WTC11 (cell line): Measurements from ENCODE around the gene SMIM28. TPM values are rescaled to one million over a fixed set of nuclear protein-coding genes. Genes with fewer than 3 reads are reported as not detected.

ENCODE experiments used
- ATAC-seq: fragments of 200-7000 bp; cut with Tn5 transposase; 2 replicates; pipeline ENCODE4 v1.10.0; 2021; ENCODE audit warnings: mild to moderate bottlenecking, moderate library complexity
- CTCF ChIA-PET: fragments of 300-600 bp; sonication (Branson Sonifier 250); formaldehyde crosslinking; loops from one replicate; lab custom pipeline; 2021; ENCODE audit warnings: antibody characterized with exemption; lab: Charles Lee
- POLR2A ChIA-PET: fragments of 350-600 bp; sonication (Branson Sonifier 250); formaldehyde crosslinking; loops from one replicate; lab custom pipeline; 2021; ENCODE audit warnings: antibody characterized with exemption; lab: Charles Lee
- DNase-seq: peaks from one replicate; pipeline ENCODE4 v3.0.0; 2021; ENCODE audit warnings: low spot score
- H3K27ac Mint-ChIP-seq: 2 replicates; pipeline ENCODE4 v1.8.0; 2021; ENCODE audit warnings: mixed read lengths
- H3K27me3 Mint-ChIP-seq: 2 replicates; pipeline ENCODE4 v1.8.0; 2021; ENCODE audit warnings: low read depth, mild to moderate bottlenecking, moderate library complexity, mixed read lengths
- H3K36me3 Mint-ChIP-seq: 2 replicates; pipeline ENCODE4 v1.8.0; 2021; ENCODE audit warnings: mixed read lengths
- H3K4me1 Mint-ChIP-seq: 2 replicates; pipeline ENCODE4 v1.8.0; 2022; ENCODE audit warnings: mixed read lengths
- H3K4me3 Mint-ChIP-seq: 2 replicates; pipeline ENCODE4 v1.8.0; 2021; ENCODE audit warnings: mild to moderate bottlenecking, moderate library complexity, mixed read lengths
- H3K9me3 Mint-ChIP-seq: 2 replicates; pipeline ENCODE4 v1.8.0; 2021; ENCODE audit warnings: mixed read lengths
- CDX4 ChIP-seq: fragments of 250-450 bp; sonication (Bioruptor Pico); IDR thresholded peaks from 2 replicates; pipeline ENCODE4 v1.9.0; 2021; ENCODE audit warnings: moderate library complexity, mild to moderate bottlenecking, inconsistent platforms, borderline replicate concordance
- ELF4 ChIP-seq: sonication (generic); formaldehyde crosslinking; IDR thresholded peaks from 2 replicates; pipeline ENCODE4 v1.8.1; 2022; ENCODE audit warnings: low read depth, mild to moderate bottlenecking, moderate library complexity, missing genetic modification reagents
- ESRRA ChIP-seq: sonication (generic); formaldehyde crosslinking; IDR thresholded peaks from 2 replicates; pipeline ENCODE4 v1.8.1; 2022; ENCODE audit warnings: mild to moderate bottlenecking, missing genetic modification reagents, borderline replicate concordance
- ETV6 ChIP-seq: sonication (generic); formaldehyde crosslinking; IDR thresholded peaks from 2 replicates; pipeline ENCODE4 v1.8.1; 2022; ENCODE audit warnings: mild to moderate bottlenecking, missing genetic modification reagents
- FOXK1 ChIP-seq: sonication (generic); formaldehyde crosslinking; IDR thresholded peaks from 2 replicates; pipeline ENCODE4 v1.8.0; 2022; ENCODE audit warnings: mild to moderate bottlenecking, moderate library complexity, missing genetic modification reagents
- FOXP1 ChIP-seq: sonication (generic); formaldehyde crosslinking; IDR thresholded peaks from 2 replicates; pipeline ENCODE4 v1.8.0; 2022; ENCODE audit warnings: missing genetic modification reagents, mild to moderate bottlenecking, moderate library complexity, borderline replicate concordance
- JUN ChIP-seq: sonication (generic); formaldehyde crosslinking; IDR thresholded peaks from 2 replicates; pipeline ENCODE4 v1.8.0; 2023; ENCODE audit warnings: mild to moderate bottlenecking, missing genetic modification reagents
- NFE2L1 ChIP-seq: sonication (generic); formaldehyde crosslinking; IDR thresholded peaks from 2 replicates; pipeline ENCODE4 v1.8.1; 2023; ENCODE audit warnings: missing genetic modification reagents
- NFYB ChIP-seq: sonication (generic); formaldehyde crosslinking; conservative IDR thresholded peaks from 2 replicates; pipeline ENCODE4 v1.8.0; 2022; ENCODE audit warnings: low read depth, missing genetic modification reagents
- TCF7 ChIP-seq: sonication (generic); formaldehyde crosslinking; IDR thresholded peaks from 2 replicates; pipeline ENCODE4 v1.8.0; 2022; ENCODE audit warnings: mild to moderate bottlenecking, low read depth, missing genetic modification reagents, moderate library complexity
- TEAD4 ChIP-seq: sonication (generic); formaldehyde crosslinking; IDR thresholded peaks from 2 replicates; pipeline ENCODE4 v1.8.0; 2022; ENCODE audit warnings: mild to moderate bottlenecking, missing genetic modification reagents
- USF2 ChIP-seq: sonication (generic); formaldehyde crosslinking; IDR thresholded peaks from 2 replicates; pipeline ENCODE4 v1.8.1; 2023; ENCODE audit warnings: mild to moderate bottlenecking, missing genetic modification reagents, moderate library complexity
- ZNF281 ChIP-seq: sonication (generic); formaldehyde crosslinking; IDR thresholded peaks from 2 replicates; pipeline ENCODE4 v1.8.0; 2023; ENCODE audit warnings: mild to moderate bottlenecking, missing genetic modification reagents
- total RNA-seq: library from RNA; stranded (reverse); gene quantifications from 3 replicates; pipeline ENCODE4 v1.2.3, GENCODE V29; 2021
- TF ChIP-seq, protein P1 (sequence below): sonication (generic); formaldehyde crosslinking; IDR thresholded peaks from 2 replicates; pipeline ENCODE4 v1.8.1; 2023; ENCODE audit warnings: mild to moderate bottlenecking, missing genetic modification reagents
- TF ChIP-seq, protein P2 (sequence below): sonication (generic); formaldehyde crosslinking; IDR thresholded peaks from 2 replicates; pipeline ENCODE4 v1.8.0; 2023; ENCODE audit warnings: missing genetic modification reagents
- TF ChIP-seq, protein P3 (sequence below): sonication (generic); formaldehyde crosslinking; IDR thresholded peaks from 2 replicates; pipeline ENCODE4 v1.8.0; 2022; ENCODE audit warnings: missing genetic modification reagents
- TF ChIP-seq, protein P4 (sequence below): sonication (generic); formaldehyde crosslinking; IDR thresholded peaks from 2 replicates; pipeline ENCODE4 v1.8.0; 2023; ENCODE audit warnings: missing genetic modification reagents, mild to moderate bottlenecking, borderline replicate concordance
- TF ChIP-seq, protein P5 (sequence below): fragments of 250-450 bp; sonication (Bioruptor Pico); IDR thresholded peaks from 2 replicates; pipeline ENCODE4 v1.8.0; 2021; ENCODE audit warnings: mild to moderate bottlenecking

SMIM28 gene
- total RNA-seq, 1 experiment from 2014 or later, result not detected

GRCh38 chr6:138378463-138378862 is 758 bp downstream of the SMIM28 start:
- peaks cover 28% of the 10 kb centered on the region for H3K4me1 Mint-ChIP-seq
- DNase-seq, result no peak
- no peak overlapping the region for H3K27ac Mint-ChIP-seq
- POLR2A ChIA-PET, result no interaction called here
- CTCF ChIA-PET, result interaction anchor here (0.6 kb wide), 1 partner anchor 262 kb away, joined by 4 read pairs; no protein-coding TSS in a partner anchor
- H3K36me3 Mint-ChIP-seq, result no peaks in the 10 kb centered on the region
- TF ChIP-seq TCF7, result no peak
- TF ChIP-seq, protein P1, sequence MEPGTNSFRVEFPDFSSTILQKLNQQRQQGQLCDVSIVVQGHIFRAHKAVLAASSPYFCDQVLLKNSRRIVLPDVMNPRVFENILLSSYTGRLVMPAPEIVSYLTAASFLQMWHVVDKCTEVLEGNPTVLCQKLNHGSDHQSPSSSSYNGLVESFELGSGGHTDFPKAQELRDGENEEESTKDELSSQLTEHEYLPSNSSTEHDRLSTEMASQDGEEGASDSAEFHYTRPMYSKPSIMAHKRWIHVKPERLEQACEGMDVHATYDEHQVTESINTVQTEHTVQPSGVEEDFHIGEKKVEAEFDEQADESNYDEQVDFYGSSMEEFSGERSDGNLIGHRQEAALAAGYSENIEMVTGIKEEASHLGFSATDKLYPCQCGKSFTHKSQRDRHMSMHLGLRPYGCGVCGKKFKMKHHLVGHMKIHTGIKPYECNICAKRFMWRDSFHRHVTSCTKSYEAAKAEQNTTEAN (CRISPR knock-in tag), result no peak
- TF ChIP-seq, protein P2, sequence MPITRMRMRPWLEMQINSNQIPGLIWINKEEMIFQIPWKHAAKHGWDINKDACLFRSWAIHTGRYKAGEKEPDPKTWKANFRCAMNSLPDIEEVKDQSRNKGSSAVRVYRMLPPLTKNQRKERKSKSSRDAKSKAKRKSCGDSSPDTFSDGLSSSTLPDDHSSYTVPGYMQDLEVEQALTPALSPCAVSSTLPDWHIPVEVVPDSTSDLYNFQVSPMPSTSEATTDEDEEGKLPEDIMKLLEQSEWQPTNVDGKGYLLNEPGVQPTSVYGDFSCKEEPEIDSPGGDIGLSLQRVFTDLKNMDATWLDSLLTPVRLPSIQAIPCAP (CRISPR knock-in tag), result no peak
- TF ChIP-seq JUN (CRISPR knock-in tag), result no peak
- TF ChIP-seq, protein P3, sequence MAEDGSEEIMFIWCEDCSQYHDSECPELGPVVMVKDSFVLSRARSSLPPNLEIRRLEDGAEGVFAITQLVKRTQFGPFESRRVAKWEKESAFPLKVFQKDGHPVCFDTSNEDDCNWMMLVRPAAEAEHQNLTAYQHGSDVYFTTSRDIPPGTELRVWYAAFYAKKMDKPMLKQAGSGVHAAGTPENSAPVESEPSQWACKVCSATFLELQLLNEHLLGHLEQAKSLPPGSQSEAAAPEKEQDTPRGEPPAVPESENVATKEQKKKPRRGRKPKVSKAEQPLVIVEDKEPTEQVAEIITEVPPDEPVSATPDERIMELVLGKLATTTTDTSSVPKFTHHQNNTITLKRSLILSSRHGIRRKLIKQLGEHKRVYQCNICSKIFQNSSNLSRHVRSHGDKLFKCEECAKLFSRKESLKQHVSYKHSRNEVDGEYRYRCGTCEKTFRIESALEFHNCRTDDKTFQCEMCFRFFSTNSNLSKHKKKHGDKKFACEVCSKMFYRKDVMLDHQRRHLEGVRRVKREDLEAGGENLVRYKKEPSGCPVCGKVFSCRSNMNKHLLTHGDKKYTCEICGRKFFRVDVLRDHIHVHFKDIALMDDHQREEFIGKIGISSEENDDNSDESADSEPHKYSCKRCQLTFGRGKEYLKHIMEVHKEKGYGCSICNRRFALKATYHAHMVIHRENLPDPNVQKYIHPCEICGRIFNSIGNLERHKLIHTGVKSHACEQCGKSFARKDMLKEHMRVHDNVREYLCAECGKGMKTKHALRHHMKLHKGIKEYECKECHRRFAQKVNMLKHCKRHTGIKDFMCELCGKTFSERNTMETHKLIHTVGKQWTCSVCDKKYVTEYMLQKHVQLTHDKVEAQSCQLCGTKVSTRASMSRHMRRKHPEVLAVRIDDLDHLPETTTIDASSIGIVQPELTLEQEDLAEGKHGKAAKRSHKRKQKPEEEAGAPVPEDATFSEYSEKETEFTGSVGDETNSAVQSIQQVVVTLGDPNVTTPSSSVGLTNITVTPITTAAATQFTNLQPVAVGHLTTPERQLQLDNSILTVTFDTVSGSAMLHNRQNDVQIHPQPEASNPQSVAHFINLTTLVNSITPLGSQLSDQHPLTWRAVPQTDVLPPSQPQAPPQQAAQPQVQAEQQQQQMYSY (CRISPR knock-in tag), result no peak
- no peak for TF ChIP-seq USF2 (CRISPR knock-in tag)
- no peak for TF ChIP-seq NFE2L1 (CRISPR knock-in tag)
- no peak for TF ChIP-seq FOXK1
- TF ChIP-seq ELF4, result no peak
- no peak for TF ChIP-seq FOXP1
- no peak for TF ChIP-seq NFYB (CRISPR knock-in tag)
- no peak for TF ChIP-seq ETV6 (CRISPR knock-in tag)
- TF ChIP-seq TEAD4 (CRISPR knock-in tag), result no peak
- H3K27me3 Mint-ChIP-seq, result no peaks in the 10 kb centered on the region
- ATAC-seq, result peak; percentile 13; the same call in 1 of the 2 replicates
- H3K9me3 Mint-ChIP-seq, result no peaks in the 10 kb centered on the region
- H3K4me3 Mint-ChIP-seq, result no peak overlapping the region

DNA sequence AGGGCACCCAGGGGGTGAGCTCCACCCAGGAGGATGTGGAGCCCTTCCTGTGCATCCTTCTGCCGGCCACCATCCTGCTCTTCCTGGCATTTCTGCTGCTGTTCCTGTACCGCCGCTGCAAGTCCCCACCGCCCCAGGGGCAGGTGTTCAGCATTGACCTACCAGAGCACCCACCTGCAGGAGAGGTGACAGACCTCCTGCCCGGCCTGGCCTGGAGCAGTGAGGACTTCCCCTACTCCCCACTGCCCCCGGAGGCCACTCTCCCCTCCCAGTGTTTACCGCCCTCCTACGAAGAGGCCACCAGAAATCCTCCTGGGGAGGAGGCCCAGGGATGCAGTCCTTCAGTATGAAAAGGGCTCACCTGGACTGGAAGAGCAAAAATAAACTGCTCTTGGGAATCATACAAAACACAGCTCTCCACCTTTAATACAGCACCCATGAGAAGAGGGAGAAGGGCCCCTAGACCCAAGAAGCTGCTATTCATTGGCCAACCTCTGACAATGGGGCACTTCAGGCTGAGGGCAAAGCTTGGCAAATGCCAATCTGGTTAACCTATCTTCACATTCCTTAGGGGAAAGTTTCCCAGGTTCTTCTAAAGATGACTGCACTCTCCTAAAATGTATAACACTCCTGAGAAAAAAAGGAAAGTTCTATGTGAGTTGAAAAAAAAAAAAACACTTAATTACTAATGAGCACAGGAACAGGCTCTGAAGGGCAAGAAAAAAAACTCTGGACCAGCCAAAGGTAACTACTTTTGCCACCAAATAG is 5.0 kb downstream of the SMIM28 start:
- H3K4me3 Mint-ChIP-seq, result no peak overlapping the region
- TF ChIP-seq, protein P4, sequence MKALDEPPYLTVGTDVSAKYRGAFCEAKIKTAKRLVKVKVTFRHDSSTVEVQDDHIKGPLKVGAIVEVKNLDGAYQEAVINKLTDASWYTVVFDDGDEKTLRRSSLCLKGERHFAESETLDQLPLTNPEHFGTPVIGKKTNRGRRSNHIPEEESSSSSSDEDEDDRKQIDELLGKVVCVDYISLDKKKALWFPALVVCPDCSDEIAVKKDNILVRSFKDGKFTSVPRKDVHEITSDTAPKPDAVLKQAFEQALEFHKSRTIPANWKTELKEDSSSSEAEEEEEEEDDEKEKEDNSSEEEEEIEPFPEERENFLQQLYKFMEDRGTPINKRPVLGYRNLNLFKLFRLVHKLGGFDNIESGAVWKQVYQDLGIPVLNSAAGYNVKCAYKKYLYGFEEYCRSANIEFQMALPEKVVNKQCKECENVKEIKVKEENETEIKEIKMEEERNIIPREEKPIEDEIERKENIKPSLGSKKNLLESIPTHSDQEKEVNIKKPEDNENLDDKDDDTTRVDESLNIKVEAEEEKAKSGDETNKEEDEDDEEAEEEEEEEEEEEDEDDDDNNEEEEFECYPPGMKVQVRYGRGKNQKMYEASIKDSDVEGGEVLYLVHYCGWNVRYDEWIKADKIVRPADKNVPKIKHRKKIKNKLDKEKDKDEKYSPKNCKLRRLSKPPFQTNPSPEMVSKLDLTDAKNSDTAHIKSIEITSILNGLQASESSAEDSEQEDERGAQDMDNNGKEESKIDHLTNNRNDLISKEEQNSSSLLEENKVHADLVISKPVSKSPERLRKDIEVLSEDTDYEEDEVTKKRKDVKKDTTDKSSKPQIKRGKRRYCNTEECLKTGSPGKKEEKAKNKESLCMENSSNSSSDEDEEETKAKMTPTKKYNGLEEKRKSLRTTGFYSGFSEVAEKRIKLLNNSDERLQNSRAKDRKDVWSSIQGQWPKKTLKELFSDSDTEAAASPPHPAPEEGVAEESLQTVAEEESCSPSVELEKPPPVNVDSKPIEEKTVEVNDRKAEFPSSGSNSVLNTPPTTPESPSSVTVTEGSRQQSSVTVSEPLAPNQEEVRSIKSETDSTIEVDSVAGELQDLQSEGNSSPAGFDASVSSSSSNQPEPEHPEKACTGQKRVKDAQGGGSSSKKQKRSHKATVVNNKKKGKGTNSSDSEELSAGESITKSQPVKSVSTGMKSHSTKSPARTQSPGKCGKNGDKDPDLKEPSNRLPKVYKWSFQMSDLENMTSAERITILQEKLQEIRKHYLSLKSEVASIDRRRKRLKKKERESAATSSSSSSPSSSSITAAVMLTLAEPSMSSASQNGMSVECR (CRISPR knock-in tag), result no peak
- TF ChIP-seq ZNF281 (CRISPR knock-in tag), result no peak
- no peak for TF ChIP-seq ESRRA (CRISPR knock-in tag)
- TF ChIP-seq, protein P5, sequence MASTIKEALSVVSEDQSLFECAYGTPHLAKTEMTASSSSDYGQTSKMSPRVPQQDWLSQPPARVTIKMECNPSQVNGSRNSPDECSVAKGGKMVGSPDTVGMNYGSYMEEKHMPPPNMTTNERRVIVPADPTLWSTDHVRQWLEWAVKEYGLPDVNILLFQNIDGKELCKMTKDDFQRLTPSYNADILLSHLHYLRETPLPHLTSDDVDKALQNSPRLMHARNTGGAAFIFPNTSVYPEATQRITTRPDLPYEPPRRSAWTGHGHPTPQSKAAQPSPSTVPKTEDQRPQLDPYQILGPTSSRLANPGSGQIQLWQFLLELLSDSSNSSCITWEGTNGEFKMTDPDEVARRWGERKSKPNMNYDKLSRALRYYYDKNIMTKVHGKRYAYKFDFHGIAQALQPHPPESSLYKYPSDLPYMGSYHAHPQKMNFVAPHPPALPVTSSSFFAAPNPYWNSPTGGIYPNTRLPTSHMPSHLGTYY, result no peak
- no peak for TF ChIP-seq CDX4 (CRISPR knock-in tag)

More for the DNA sequence above, 5.0 kb downstream of the SMIM28 start:
- no peaks in the 10 kb centered on the region for H3K27me3 Mint-ChIP-seq
- H3K36me3 Mint-ChIP-seq, result no peaks in the 10 kb centered on the region
- H3K9me3 Mint-ChIP-seq, result no peaks in the 10 kb centered on the region
- ATAC-seq (peak; percentile 93), DNase-seq (peak; percentile 57)
- peaks cover 32% of the 10 kb centered on the region for H3K4me1 Mint-ChIP-seq
- CTCF ChIA-PET, result interaction anchor here (0.7 to 1.1 kb wide), 4 partner anchors 89 to 126 kb away, joined by 3 to 5 read pairs (median 3); no protein-coding TSS in a partner anchor
- H3K27ac Mint-ChIP-seq, result no peak overlapping the region
- POLR2A ChIA-PET, result no interaction called here
